Activated CD4-positive, alpha-beta T cell treated with anti-CD3 and anti-CD28 coated beads, Interleukin-2, amount 10 ng/mL, durations not matched to agents 24 days and 14 days (primary cell): ENCODE results near the gene GMDS. TPM values are rescaled to one million over a fixed set of nuclear protein-coding genes. Genes with fewer than 3 reads are reported as not detected.
A peak's percentile ranks its signal among the peaks of the same experiment; 100 is the strongest.

Source experiments
- DNase-seq: peaks from one replicate; pipeline ENCODE4 v3.0.0; 2022
- H3K27ac Mint-ChIP-seq: one replicate; pipeline ENCODE4 v1.8.0; 2022; ENCODE audit warnings: mild to moderate bottlenecking, mixed read lengths
- H3K27me3 Mint-ChIP-seq: one replicate; pipeline ENCODE4 v1.8.0; 2022; ENCODE audit warnings: mixed read lengths
- H3K36me3 Mint-ChIP-seq: one replicate; pipeline ENCODE4 v1.8.0; 2022; ENCODE audit warnings: low read depth, mild to moderate bottlenecking, mixed read lengths
- H3K4me1 Mint-ChIP-seq: one replicate; pipeline ENCODE4 v1.8.0; 2021; ENCODE audit warnings: mixed read lengths
- H3K4me3 Mint-ChIP-seq: one replicate; pipeline ENCODE4 v1.8.0; 2022; ENCODE audit warnings: mild to moderate bottlenecking, moderate library complexity, mixed read lengths
- H3K9me3 Mint-ChIP-seq: one replicate; pipeline ENCODE4 v1.8.0; 2021; ENCODE audit warnings: mixed read lengths
- intact Hi-C: fragments of 100-400 bp; cut with micrococcal nuclease; formaldehyde crosslinking; loops from one replicate; pipeline ENCODE4 v1.15.1; 2023
- total RNA-seq: library from RNA; stranded (reverse); gene quantifications from 2 replicates; pipeline ENCODE4 v1.2.3, GENCODE V29; 2022

Gene GMDS
- total RNA-seq, 1 donor from 2014 or later: 47.4 TPM

GRCh38 chr6:1605893-1606779 is 639.3 kb downstream of the GMDS start:
- intact Hi-C loops: loop anchor here (2.0 to 10.0 kb wide), 3 partner anchors 214 to 959 kb away; no protein-coding TSS in a partner anchor
- peaks cover 16% of the 10 kb centered on the region for H3K4me1 Mint-ChIP-seq
- H3K4me3 Mint-ChIP-seq: peak overlapping the region; percentile 17
- DNase-seq: no peak
- H3K27me3 Mint-ChIP-seq: peaks cover 67% of the 10 kb centered on the region
- no peaks in the 10 kb centered on the region for H3K9me3 Mint-ChIP-seq
- H3K27ac Mint-ChIP-seq: peak overlapping the region; percentile 48
- H3K36me3 Mint-ChIP-seq: peaks cover 3% of the 10 kb centered on the region

- Mint-ChIP-seq H3K4me1 (peaks cover 13% of the 10 kb centered on the region), H3K4me3 (peak overlapping the region; percentile 9), H3K27me3 (peaks cover 73% of the 10 kb centered on the region), H3K9me3 (no peaks in the 10 kb centered on the region), H3K36me3 (peaks cover 3% of the 10 kb centered on the region), H3K27ac (peak overlapping the region; percentile 7)
- no peak for DNase-seq
- intact Hi-C loops: loop anchor here (2.0 to 10.0 kb wide), 3 partner anchors 213 to 960 kb away; no protein-coding TSS in a partner anchor
Observed at GRCh38 chr6:1605004-1605892, 640.2 kb downstream of the GMDS start.

GRCh38 chr6:1604158-1605003 is 641.0 kb downstream of the GMDS start:
- Mint-ChIP-seq H3K36me3 (peaks cover 3% of the 10 kb centered on the region), H3K4me1 (peaks cover 13% of the 10 kb centered on the region), H3K27me3 (peaks cover 81% of the 10 kb centered on the region), H3K27ac (no peak overlapping the region), H3K9me3 (no peaks in the 10 kb centered on the region), H3K4me3 (no peak overlapping the region)
- peak; percentile 90 for DNase-seq
- intact Hi-C loops: loop anchor here (1.0 to 10.0 kb wide), 5 partner anchors 212 to 1030 kb away; no protein-coding TSS in a partner anchor

- DNase-seq: no peak
- Mint-ChIP-seq H3K36me3 (peaks cover 3% of the 10 kb centered on the region), H3K4me1 (peaks cover 12% of the 10 kb centered on the region), H3K4me3 (no peak overlapping the region), H3K9me3 (no peaks in the 10 kb centered on the region), H3K27me3 (peaks cover 80% of the 10 kb centered on the region), H3K27ac (no peak overlapping the region)
- intact Hi-C loops: loop anchor here (1.0 to 10.0 kb wide), 4 partner anchors 501 to 1031 kb away; no protein-coding TSS in a partner anchor
Observed at GRCh38 chr6:1603708-1604107, 641.7 kb downstream of the GMDS start.

GRCh38 chr6:1602049-1602713 is 643.2 kb downstream of the GMDS start:
- Mint-ChIP-seq H3K27me3 (peaks cover 78% of the 10 kb centered on the region), H3K9me3 (no peaks in the 10 kb centered on the region), H3K4me3 (no peak overlapping the region), H3K4me1 (peaks cover 2% of the 10 kb centered on the region), H3K36me3 (no peaks in the 10 kb centered on the region), H3K27ac (no peak overlapping the region)
- intact Hi-C loops: loop anchor here (10.0 kb wide), 1 partner anchor 963 kb away; no protein-coding TSS in a partner anchor
- DNase-seq: no peak

- intact Hi-C loops: loop anchor here (10.0 kb wide), 1 partner anchor 963 kb away; no protein-coding TSS in a partner anchor
- Mint-ChIP-seq H3K36me3 (no peaks in the 10 kb centered on the region), H3K4me1 (peaks cover 2% of the 10 kb centered on the region), H3K27ac (no peak overlapping the region), H3K27me3 (peaks cover 77% of the 10 kb centered on the region), H3K4me3 (no peak overlapping the region), H3K9me3 (no peaks in the 10 kb centered on the region)
- DNase-seq: no peak
Observed at GRCh38 chr6:1601158-1602048, 644.0 kb downstream of the GMDS start.

- H3K27ac Mint-ChIP-seq: no peak overlapping the region
- intact Hi-C loops: loop anchor here (10.0 kb wide), 1 partner anchor 964 kb away; no protein-coding TSS in a partner anchor
- DNase-seq: no peak
Observed at GRCh38 chr6:1600764-1601157, 644.6 kb downstream of the GMDS start.

GRCh38 chr6:1600063-1600763 is 645.2 kb downstream of the GMDS start:
- H3K4me1 Mint-ChIP-seq: peaks cover 3% of the 10 kb centered on the region
- no peaks in the 10 kb centered on the region for H3K36me3 Mint-ChIP-seq
- no peak overlapping the region for H3K4me3 Mint-ChIP-seq
- no peak overlapping the region for H3K27ac Mint-ChIP-seq
- intact Hi-C loops: loop anchor here (10.0 kb wide), 1 partner anchor 965 kb away; no protein-coding TSS in a partner anchor
- DNase-seq: no peak
- H3K9me3 Mint-ChIP-seq: no peaks in the 10 kb centered on the region
- peaks cover 69% of the 10 kb centered on the region for H3K27me3 Mint-ChIP-seq

More at GRCh38 chr6:1600764-1601157, 644.6 kb downstream of the GMDS start:
- H3K27me3 Mint-ChIP-seq: peaks cover 74% of the 10 kb centered on the region
- H3K4me1 Mint-ChIP-seq: peaks cover 3% of the 10 kb centered on the region
- H3K36me3 Mint-ChIP-seq: no peaks in the 10 kb centered on the region
- H3K9me3 Mint-ChIP-seq: no peaks in the 10 kb centered on the region
- H3K4me3 Mint-ChIP-seq: no peak overlapping the region

GRCh38 chr6:1599469-1599868 is 645.9 kb downstream of the GMDS start:
- DNase-seq: no peak
- H3K36me3 Mint-ChIP-seq: no peaks in the 10 kb centered on the region
- H3K27ac Mint-ChIP-seq: no peak overlapping the region
- H3K27me3 Mint-ChIP-seq: peaks cover 72% of the 10 kb centered on the region
- intact Hi-C loops: no loop called here
- H3K4me3 Mint-ChIP-seq: no peak overlapping the region
- no peaks in the 10 kb centered on the region for H3K9me3 Mint-ChIP-seq
- peaks cover 3% of the 10 kb centered on the region for H3K4me1 Mint-ChIP-seq

- no peaks in the 10 kb centered on the region for H3K36me3 Mint-ChIP-seq
- peaks cover 3% of the 10 kb centered on the region for H3K4me1 Mint-ChIP-seq
- H3K27me3 Mint-ChIP-seq: peaks cover 70% of the 10 kb centered on the region
- intact Hi-C loops: no loop called here
- H3K4me3 Mint-ChIP-seq: no peak overlapping the region
- no peak for DNase-seq
- no peak overlapping the region for H3K27ac Mint-ChIP-seq
- H3K9me3 Mint-ChIP-seq: no peaks in the 10 kb centered on the region
Observed at GRCh38 chr6:1598886-1599285, 646.5 kb downstream of the GMDS start.

GRCh38 chr6:1598433-1598832 is 647.0 kb downstream of the GMDS start:
- Mint-ChIP-seq H3K4me1 (peaks cover 3% of the 10 kb centered on the region), H3K4me3 (no peak overlapping the region), H3K27ac (no peak overlapping the region), H3K27me3 (peaks cover 66% of the 10 kb centered on the region), H3K9me3 (no peaks in the 10 kb centered on the region), H3K36me3 (no peaks in the 10 kb centered on the region)
- DNase-seq: no peak
- intact Hi-C loops: no loop called here
